H1 (cell line): ENCODE data around the gene ERGIC3. TPM values are rescaled to one million over a fixed set of nuclear protein-coding genes. Genes with fewer than 3 reads are reported as not detected.

Source experiments
- GTF2F1 ChIP-seq: IDR thresholded peaks from 2 replicates; pipeline ENCODE4 v1.6.1; 2012; ENCODE audit warnings: low read depth, low read length, improper control_type of control experiment, borderline replicate concordance
- polyA plus RNA-seq, 7 experiments: library from polyadenylated mRNA; depleted of rRNA in 3 of 7; stranded (reverse) in 5 of 7; unstranded in 2 of 7; fragments of >200 nt in 5 of 7; fragments of 200-250 nt in 2 of 7; gene quantifications; 1 replicate in 5 of 7; 2 replicates in 1 of 7; 4 replicates in 1 of 7; pipeline versions ENCODE4 v1.2.1 to v1.2.3, GENCODE V29; 2011 to 2013; ENCODE audit warnings: missing spikeins in 2 of 7, mixed read lengths in 2 of 7
- total RNA-seq: library from RNA; stranded (reverse); fragmentation: NEBNext Ultra II Directional; extraction: Animal tissue kit (Norgen Biotek cat#: 25700); gene quantifications from 2 replicates; pipeline ENCODE4 v1.2.1, GENCODE V29; 2021
- TF ChIP-seq, protein P1 (sequence below): IDR thresholded peaks from 2 replicates; pipeline ENCODE4 v1.6.1; 2012; ENCODE audit warnings: inconsistent platforms

The ERGIC3 gene
- total and polyA plus RNA-seq, 2 of the 8 experiments (the other 6 are each of a cell fraction or from before 2014, with no cell fraction given), result 178 to 341 TPM

DNA sequence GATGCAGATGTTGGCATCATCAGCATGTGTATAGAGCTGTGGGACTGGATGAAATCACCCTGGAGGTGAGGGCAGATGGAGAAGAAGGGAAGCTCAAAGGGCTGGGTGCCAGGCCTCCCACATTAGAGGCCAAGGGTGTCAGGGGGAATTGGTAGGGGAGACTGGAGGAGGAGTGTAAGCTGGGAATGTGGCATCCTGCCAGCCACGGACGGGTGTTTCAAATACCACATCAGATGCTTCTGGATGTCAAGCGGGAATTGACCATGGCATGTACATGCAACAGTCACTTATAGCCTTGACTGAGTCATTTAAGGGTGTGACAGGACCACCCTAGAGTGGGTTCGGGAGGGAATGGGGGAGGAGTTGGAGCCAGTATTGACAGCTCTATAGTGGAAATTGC lies 9.6 kb downstream of the ERGIC3 start (continued):
- TF ChIP-seq, protein P1, sequence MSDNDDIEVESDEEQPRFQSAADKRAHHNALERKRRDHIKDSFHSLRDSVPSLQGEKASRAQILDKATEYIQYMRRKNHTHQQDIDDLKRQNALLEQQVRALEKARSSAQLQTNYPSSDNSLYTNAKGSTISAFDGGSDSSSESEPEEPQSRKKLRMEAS, result no peak
- TF ChIP-seq GTF2F1, result no peak
